LNCAP (cell line): ENCODE measurements around the gene ADISSP.

ENCODE experiments used
- CTCF ChIP-seq: fragments of 450-650 bp; IDR thresholded peaks from 2 replicates; pipeline ENCODE4 v1.5.1; 2017; ENCODE audit warnings: mild to moderate bottlenecking

Gene ADISSP

DNA sequence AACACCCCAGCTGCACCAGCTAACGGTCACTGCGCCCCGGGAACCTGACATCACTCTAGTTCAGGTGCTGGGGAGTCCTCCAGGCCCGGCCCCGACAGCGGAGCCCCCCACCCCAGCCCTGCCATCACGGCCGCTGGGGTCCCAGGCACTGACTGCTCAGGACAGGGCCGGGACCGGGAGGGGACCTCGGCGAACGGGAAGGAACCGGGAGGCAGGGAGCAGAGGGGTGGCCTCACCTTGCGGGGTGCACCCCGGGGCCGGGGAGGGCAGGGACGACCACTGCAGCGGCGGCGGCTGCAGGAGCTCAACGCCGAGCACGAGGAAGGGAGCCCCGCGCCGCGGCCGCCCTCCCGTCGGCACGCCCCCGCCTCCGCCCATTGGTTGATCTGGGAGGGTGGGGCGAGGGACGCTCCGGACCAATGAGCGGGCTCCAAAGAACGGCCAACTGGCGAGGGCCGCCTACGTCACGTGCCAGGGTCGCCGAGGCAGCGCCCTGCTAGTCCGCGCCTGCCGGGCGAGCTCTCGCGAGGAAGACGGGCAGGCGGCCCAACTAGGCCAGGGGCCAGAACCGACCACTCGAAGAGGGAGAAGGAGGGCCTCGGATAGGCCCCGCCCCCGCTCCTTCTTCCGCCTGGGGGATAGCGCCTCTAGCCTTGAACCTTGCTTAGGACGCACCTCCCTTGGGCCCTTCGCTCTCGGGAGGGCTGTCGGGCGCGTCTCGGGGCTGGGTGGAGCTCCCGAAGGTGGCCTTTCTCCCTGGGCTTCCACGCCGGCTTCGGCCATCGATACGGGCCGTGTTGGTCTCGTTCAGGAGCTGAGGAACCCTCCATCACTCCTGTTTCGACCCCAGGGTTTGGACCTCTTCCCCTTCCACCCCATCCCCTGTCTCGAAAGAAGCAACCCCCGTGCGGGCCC lies at the start of gene ADISSP:
Gene ADISSP, minus strand, starts transcription at position 327 of the 915 bp plus-strand sequence. CDS start 7,653 bp downstream, outside the sequence.
- no peak for TF ChIP-seq CTCF

DNA sequence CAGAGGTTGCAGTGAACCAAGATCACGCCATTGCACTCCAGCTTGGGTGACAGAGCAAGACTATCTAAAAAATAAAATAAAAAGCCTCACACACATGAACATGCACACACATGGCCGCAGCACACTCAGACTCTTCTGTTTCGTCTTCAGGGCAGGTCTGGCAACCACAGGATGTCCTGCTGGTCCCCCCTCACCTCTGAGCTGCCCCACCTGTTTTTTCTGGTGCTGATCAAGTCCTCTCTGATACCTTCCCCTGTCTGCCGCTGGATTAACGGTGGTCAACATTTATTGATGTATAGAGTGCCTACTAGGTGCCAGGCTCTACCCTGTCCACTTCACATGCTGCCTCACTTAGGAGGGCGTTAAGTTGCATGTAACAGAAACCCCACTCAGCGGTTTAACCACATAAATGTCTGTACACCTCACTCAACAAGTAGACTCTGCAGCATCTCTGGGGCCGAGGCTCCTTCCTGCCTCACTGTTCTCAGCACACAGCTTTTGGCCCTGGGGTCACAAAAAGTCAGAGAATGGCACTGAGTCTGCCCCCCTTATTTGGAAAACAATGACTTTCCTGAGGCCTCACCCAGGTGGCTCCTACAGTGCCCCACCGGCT lies 48.3 kb upstream of the ADISSP start:
- TF ChIP-seq CTCF: no peak

DNA sequence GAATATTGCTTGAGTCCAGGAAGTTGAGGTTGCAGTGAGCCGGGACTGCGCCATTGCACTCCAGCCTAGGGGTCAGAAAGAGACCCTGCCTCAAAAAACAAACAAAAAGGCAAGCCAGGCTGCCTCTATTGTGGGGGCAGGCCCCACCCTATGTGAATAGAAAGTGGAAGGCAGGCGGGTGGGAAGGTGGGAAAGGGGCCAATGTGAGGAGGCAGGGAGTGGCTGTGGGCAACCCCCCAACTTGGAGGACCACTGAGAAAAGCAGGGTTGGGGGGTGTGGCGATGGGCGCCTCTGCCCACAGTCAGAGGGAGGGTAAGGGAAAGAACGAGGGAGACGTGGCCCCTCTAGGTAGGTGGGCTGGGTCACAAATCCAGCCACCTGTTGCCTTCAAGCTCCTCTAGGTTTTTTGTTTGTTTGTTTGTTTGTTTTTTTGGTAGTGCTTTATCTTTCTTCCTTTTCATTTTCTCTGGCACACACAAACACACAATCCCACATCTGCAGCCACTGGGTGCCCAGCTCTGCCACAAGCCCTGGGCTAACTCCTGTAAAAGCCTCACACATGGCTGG lies 47.5 kb upstream of the ADISSP start:
- TF ChIP-seq CTCF: no peak

- no peak for TF ChIP-seq CTCF
Observed at GRCh38 chr20:3813848-3814581, 46.5 kb upstream of the ADISSP start.

DNA sequence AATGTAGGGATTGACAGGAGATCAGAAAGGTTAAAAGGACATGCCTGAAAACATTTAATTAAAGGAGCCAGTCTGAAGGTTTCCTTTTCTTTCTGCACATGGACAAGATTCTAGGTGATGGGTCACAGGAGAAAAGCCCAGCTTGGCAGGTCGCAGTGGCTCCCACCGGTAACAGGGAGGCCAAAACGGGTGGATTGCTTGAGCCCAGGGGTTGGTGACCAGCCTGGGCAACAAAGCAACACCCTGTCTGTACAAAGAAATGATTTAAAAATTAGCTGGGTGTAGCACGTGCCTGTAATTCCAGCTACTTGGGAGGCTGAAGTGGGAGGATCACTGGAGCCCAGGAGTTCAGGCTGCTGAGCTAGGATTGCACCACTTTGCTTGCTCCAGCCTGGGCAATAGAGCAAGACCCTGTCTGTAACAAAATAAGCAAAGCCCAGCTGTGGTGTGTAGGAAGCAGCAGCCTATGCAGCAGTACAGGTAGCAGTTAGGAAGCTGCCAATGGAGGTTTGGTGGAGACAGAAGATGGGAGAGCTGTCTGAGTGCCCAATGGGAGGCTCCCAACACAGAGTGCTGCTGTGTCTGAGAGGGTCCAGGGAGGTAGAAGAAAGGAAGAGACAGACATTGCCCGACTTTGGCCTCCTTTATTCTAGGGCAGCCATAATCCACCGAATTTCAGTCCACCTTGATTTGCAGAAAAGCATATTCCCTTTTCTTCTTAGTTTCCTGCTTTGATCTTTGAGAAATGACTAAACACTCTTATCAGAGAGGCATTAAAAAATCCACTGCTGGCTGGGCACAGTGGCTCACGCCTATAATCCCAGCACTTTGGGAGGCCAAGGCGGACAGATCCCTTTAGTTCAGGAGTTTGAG lies 45.7 kb upstream of the ADISSP start:
- TF ChIP-seq CTCF: no peak

DNA sequence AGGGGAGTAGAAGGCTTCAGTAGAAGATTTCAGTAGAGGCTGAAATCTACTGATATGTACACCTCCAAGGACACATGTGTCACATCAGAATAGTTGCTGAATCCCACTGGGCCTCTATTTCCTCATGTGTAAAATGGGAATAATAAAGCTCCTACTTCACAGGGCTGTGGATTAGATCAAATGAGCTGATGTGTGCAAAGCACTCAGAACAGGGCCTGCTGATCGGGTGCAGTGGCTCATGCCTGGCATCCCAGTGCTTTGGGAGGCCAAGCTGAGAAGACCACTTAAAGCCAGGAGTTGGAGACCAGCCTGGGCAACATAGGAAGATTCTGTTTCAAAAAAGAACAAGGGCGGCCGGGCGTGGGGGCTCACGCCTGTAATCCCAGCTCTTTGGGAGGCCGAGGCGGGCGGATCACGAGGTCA lies 44.7 kb upstream of the ADISSP start:
- TF ChIP-seq CTCF: no peak
